HG02943 (cell line): ENCODE measurements around the gene LRRC37A3.
"Not testable (repeated sequence)": the region's sequence is repeated elsewhere in the genome, so short reads cannot be mapped to it uniquely, and the experiment has no call there.

Experiments
- ATAC-seq: cut with Tn5 transposase; IDR thresholded peaks from one replicate; pipeline ENCODE4 v1.9.1; 2021; ENCODE audit warnings: mild to moderate bottlenecking, low read depth, moderate library complexity; ENCODE audit not compliant: unreplicated experiment

The LRRC37A3 gene

GRCh38 chr17:64927444-64927843 is 8.2 kb upstream of the LRRC37A3 start:
- ATAC-seq = not testable (repeated sequence)

GRCh38 chr17:64926430-64926829 is 7.2 kb upstream of the LRRC37A3 start:
- ATAC-seq = not testable (repeated sequence)

- not testable (repeated sequence) for ATAC-seq
Measured at GRCh38 chr17:64925244-64925643, 6.0 kb upstream of the LRRC37A3 start.

- not testable (repeated sequence) for ATAC-seq
Measured at GRCh38 chr17:64923051-64923568, 3.8 kb upstream of the LRRC37A3 start.

- no peak for ATAC-seq
Measured at GRCh38 chr17:64920419-64921172, 1.3 kb upstream of the LRRC37A3 start.

- no peak for ATAC-seq
Measured at GRCh38 chr17:64920026-64920418, 744 bp upstream of the LRRC37A3 start.

- ATAC-seq = peak; percentile 43
Measured at GRCh38 chr17:64918842-64919288, 413 bp downstream of the LRRC37A3 start.

- not testable (repeated sequence) for ATAC-seq
Measured at GRCh38 chr17:64917540-64917939, 1.7 kb downstream of the LRRC37A3 start.

GRCh38 chr17:64915244-64915643 is 4.0 kb downstream of the LRRC37A3 start:
- ATAC-seq = not testable (repeated sequence)

GRCh38 chr17:64910191-64910514 is 9.1 kb downstream of the LRRC37A3 start:
- not testable (repeated sequence) for ATAC-seq

GRCh38 chr17:64909511-64910190 is 9.6 kb downstream of the LRRC37A3 start:
- ATAC-seq = not testable (repeated sequence)

GRCh38 chr17:64904069-64904468 is 15.2 kb downstream of the LRRC37A3 start:
- ATAC-seq = not testable (repeated sequence)

GRCh38 chr17:64897136-64897535 is 22.1 kb downstream of the LRRC37A3 start:
- not testable (repeated sequence) for ATAC-seq

GRCh38 chr17:64874210-64874609 is 45.1 kb downstream of the LRRC37A3 start:
- not testable (repeated sequence) for ATAC-seq

- not testable (repeated sequence) for ATAC-seq
Measured at GRCh38 chr17:64847504-64848466, 71.5 kb downstream of the LRRC37A3 start.

GRCh38 chr17:64846892-64847291 is 72.4 kb downstream of the LRRC37A3 start:
- not testable (repeated sequence) for ATAC-seq

GRCh38 chr17:64843918-64844317 is 75.4 kb downstream of the LRRC37A3 start:
- not testable (repeated sequence) for ATAC-seq

GRCh38 chr17:64842900-64843299 is 76.4 kb downstream of the LRRC37A3 start:
- not testable (repeated sequence) for ATAC-seq

GRCh38 chr17:64840960-64841359 is 78.3 kb downstream of the LRRC37A3 start:
- ATAC-seq = not testable (repeated sequence)

- not testable (repeated sequence) for ATAC-seq
Measured at GRCh38 chr17:64838513-64838912, 80.8 kb downstream of the LRRC37A3 start.
